Measurements from ENCODE around the gene ZNF160. TPM values are rescaled to one million over a fixed set of nuclear protein-coding genes. Genes with fewer than 3 reads are reported as not detected.

The ZNF160 gene
- total and polyA plus RNA-seq, 2 of the 4 experiments (the other 2 are of a cell fraction): 22.6 to 26.9 TPM

- intact Hi-C loops (cut with micrococcal nuclease): no loop called here
- Histone ChIP-seq H3K9me1 (ENCODE audit: insufficient read depth, low read length) (no peaks in the 10 kb centered on the region), H3K18ac (ENCODE audit: low read depth, low read length) (no peak overlapping the region), H3K56ac (ENCODE audit: extremely low read depth, insufficient read depth, low read length) (no peak overlapping the region), H3K9ac (ENCODE audit: low read depth, low read length) (no peak overlapping the region), H2BK120ac (ENCODE audit: low read depth, low read length) (no peak overlapping the region), H3K9me3 (ENCODE audit: control insufficient read depth, insufficient read depth, low read length) (peaks cover under 1% of the 10 kb centered on the region; the same call in 1 of the 2 replicates), H3K27ac (ENCODE audit: insufficient read depth, low read length) (no peak overlapping the region), H2BK20ac (ENCODE audit: low read depth, low read length) (no peak overlapping the region), H4K5ac (ENCODE audit: low read depth, low read length) (no peak overlapping the region), H3K4me1 (ENCODE audit: control insufficient read depth, insufficient read depth, low read length) (no peaks in the 10 kb centered on the region), H2BK5ac (ENCODE audit: low read depth, low read length, poor library complexity, severe bottlenecking) (no peak overlapping the region), H4K8ac (ENCODE audit: low read depth in 2 of 2, low read length in 2 of 2) (no peak overlapping the region), H3K27me3 (ENCODE audit: control insufficient read depth, insufficient read depth, low read length) (no peaks in the 10 kb centered on the region), H4K20me1 (ENCODE audit: insufficient read depth, low read length) (no peaks in the 10 kb centered on the region; the same call in 1 of the 2 replicates), H3K14ac (replicated peaks; ENCODE audit: low read depth, low read length) (no peak overlapping the region), H3K4me3 (ENCODE audit: insufficient read depth, low read depth, low read length) (no peak overlapping the region), H3K4me2 (ENCODE audit: low read depth, low read length) (no peak overlapping the region), H3K23ac (ENCODE audit: low read depth, low read length) (no peak overlapping the region), H2BK15ac (ENCODE audit: low read depth, low read length) (no peak overlapping the region), H3K36me3 (ENCODE audit: control insufficient read depth, insufficient read depth, low read length) (peaks cover 60% of the 10 kb centered on the region), H2AK5ac (ENCODE audit: low read depth, low read length) (no peak overlapping the region), H4K91ac (ENCODE audit: insufficient read depth, low read depth, low read length) (no peak overlapping the region), H2AFZ (replicated peaks; ENCODE audit: low read length, poor library complexity) (no peak overlapping the region), H3K79me1 (ENCODE audit: low read depth in 1 of 2, low read length in 2 of 2) (peaks cover 9 to 24% of the 10 kb centered on the region in 2 experiments; a peak in 3 of 4 replicates), H2AK9ac (replicated peaks; ENCODE audit: low read depth, low read length, poor library complexity) (no peak overlapping the region), H3K4ac (ENCODE audit: low read depth, low read length) (no peak overlapping the region)
- DNase-seq (peak; percentile 22), ATAC-seq (ENCODE audit: low read depth) (no peak; the same call in 1 of the 2 replicates)
- dilution Hi-C loops (cut with HindIII; ENCODE audit: low sequenced_read_pairs, unreplicated experiment): no loop called here
- no peak for TF ChIP-seq POLR2A (IDR thresholded peaks at IDR 0.05; ENCODE audit: low read depth, low read length)
- TF ChIP-seq, protein P1, sequence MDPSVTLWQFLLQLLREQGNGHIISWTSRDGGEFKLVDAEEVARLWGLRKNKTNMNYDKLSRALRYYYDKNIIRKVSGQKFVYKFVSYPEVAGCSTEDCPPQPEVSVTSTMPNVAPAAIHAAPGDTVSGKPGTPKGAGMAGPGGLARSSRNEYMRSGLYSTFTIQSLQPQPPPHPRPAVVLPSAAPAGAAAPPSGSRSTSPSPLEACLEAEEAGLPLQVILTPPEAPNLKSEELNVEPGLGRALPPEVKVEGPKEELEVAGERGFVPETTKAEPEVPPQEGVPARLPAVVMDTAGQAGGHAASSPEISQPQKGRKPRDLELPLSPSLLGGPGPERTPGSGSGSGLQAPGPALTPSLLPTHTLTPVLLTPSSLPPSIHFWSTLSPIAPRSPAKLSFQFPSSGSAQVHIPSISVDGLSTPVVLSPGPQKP (IDR thresholded peaks at IDR 0.05; ENCODE audit: borderline replicate concordance, low read depth, low read length): no peak
- no peak for TF ChIP-seq CHD1 (IDR thresholded peaks at IDR 0.05; ENCODE audit: low read depth, low read length)
- no peak for TF ChIP-seq NFE2L2 (IDR thresholded peaks at IDR 0.05; ENCODE audit: low read depth, low read length)
- no peak for TF ChIP-seq RCOR1 (IDR thresholded peaks at IDR 0.05; ENCODE audit: insufficient replicate concordance, low read length)
- TF ChIP-seq SMC3 (IDR thresholded peaks at IDR 0.05; ENCODE audit: low read depth, low read length): no peak
- TF ChIP-seq MAFK (IDR thresholded peaks at IDR 0.05; ENCODE audit: low read depth, low read length): no peak
- no peak for TF ChIP-seq BHLHE40 (IDR thresholded peaks at IDR 0.05; ENCODE audit: low read depth, low read length)
- no peak for TF ChIP-seq RFX5 (IDR thresholded peaks at IDR 0.05; ENCODE audit: low read depth, low read length)
- TF ChIP-seq USF2 (IDR thresholded peaks at IDR 0.05; ENCODE audit: low read depth, low read length): no peak
- TF ChIP-seq FOS (IDR thresholded peaks at IDR 0.05; ENCODE audit: low read depth, low read length): no peak
- no peak for TF ChIP-seq CTCF (conservative IDR thresholded peaks at IDR 0.05; ENCODE audit: low read depth, low read length)
- no peak for TF ChIP-seq CEBPB (IDR thresholded peaks at IDR 0.05; ENCODE audit: low read depth, low read length)
- no peak for TF ChIP-seq MXI1 (IDR thresholded peaks at IDR 0.05; ENCODE audit: borderline replicate concordance, low read depth, low read length)
- TF ChIP-seq RAD21 (IDR thresholded peaks at IDR 0.05; ENCODE audit: low read length): no peak
- TF ChIP-seq MAZ (IDR thresholded peaks at IDR 0.05; ENCODE audit: borderline replicate concordance, low read depth, low read length): no peak
- ChIA-PET CTCF (no interaction called here), POLR2A (ENCODE audit: unreplicated experiment) (no interaction called here)
- BruUV-seq (replicated peaks): no TSS peak
- in situ Hi-C loops (cut with MboI; ENCODE audit: low sequenced_read_pairs): no loop called here
- 80% methylated on average over 2 of the region's 6 CpGs; no CpG with 5 or more reads in 1 of the 2 experiments for WGBS, 2 experiments (ENCODE audit: extremely low coverage in 2 of 2, insufficient read length in 1 of 2)
These were observed 15.1 kb downstream of the ZNF160 start for GRCh38 chr19:53088091-53088490.
